ENCODE results near the gene CDKN2D. TPM values are rescaled to one million over a fixed set of nuclear protein-coding genes. Genes with fewer than 3 reads are reported as not detected.
A peak's percentile ranks its signal among the peaks of the same experiment; 100 is the strongest.

Gene CDKN2D
- total RNA-seq, 1 experiment from 2014 or later, result 13.8 TPM

DNA sequence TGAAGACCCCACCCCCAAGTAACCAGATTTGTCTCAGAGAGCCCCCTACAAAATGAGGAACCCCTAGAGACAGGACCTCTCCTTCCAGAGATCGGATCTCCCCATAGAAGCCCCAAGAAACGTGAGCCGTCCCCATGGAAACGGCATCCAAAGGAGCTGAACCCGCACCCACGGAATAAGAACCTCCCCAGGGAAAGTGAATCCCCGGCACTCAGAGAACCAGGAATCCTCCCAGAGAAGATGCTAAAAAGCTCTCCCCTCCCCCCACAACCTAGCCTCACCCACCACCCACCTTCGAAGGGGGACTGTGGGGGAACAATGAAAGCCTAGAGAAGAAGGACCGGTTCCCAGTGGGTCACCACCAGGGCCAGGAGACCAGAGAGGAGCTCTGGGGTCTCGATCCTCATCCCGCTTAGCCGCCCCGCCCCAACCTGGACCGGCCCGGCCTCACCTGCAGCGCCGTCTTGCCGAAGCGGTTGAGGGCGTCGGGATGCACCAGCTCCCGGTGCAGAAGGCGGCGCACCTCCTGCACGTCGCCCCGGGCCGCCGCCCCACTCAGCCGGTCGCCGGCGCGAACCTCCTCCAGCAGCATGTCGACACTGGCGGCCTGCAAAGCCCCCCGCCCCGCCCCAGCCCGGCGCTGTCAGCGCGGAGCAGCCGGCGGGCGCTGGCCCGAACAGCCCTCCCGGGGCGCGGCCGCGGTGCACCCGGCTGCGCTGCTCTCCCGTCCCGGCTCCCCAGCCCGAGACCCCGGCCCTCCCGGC is 535 bp downstream of the CDKN2D start:
- no peaks in the 10 kb centered on the region for H3K9me2 ChIP-seq (ENCODE audit: insufficient read depth)
- H3K4me1 ChIP-seq (ENCODE audit: control insufficient read depth in 1 of 2, insufficient read depth in 2 of 2, low read length in 2 of 2), result peaks cover 31 to 55% of the 10 kb centered on the region in 2 experiments
- peak overlapping the region; percentile 67 to 84 for H3K4me3 ChIP-seq (replicated peaks in 1 of 2; ENCODE audit: low read depth in 1 of 2, low read length in 2 of 2)
- TF ChIP-seq EGR1 (IDR thresholded peaks at IDR 0.05; ENCODE audit: low read depth), result no peak
- no peak for TF ChIP-seq TCF7L2 (IDR thresholded peaks at IDR 0.05; ENCODE audit: borderline replicate concordance, extremely low read depth, insufficient read depth, insufficient read length)
- TF ChIP-seq, protein P1, sequence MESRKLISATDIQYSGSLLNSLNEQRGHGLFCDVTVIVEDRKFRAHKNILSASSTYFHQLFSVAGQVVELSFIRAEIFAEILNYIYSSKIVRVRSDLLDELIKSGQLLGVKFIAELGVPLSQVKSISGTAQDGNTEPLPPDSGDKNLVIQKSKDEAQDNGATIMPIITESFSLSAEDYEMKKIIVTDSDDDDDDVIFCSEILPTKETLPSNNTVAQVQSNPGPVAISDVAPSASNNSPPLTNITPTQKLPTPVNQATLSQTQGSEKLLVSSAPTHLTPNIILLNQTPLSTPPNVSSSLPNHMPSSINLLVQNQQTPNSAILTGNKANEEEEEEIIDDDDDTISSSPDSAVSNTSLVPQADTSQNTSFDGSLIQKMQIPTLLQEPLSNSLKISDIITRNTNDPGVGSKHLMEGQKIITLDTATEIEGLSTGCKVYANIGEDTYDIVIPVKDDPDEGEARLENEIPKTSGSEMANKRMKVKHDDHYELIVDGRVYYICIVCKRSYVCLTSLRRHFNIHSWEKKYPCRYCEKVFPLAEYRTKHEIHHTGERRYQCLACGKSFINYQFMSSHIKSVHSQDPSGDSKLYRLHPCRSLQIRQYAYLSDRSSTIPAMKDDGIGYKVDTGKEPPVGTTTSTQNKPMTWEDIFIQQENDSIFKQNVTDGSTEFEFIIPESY (IDR thresholded peaks at IDR 0.05; ENCODE audit: extremely low read depth, insufficient replicate concordance, low read length), result no peak
- no peak overlapping the region for H2AFZ ChIP-seq (ENCODE audit: low read depth, low read length, poor library complexity, severe bottlenecking)
- no TSS peak for BruUV-seq (replicated peaks)
- ATAC-seq, result peak; percentile 23
- ChIA-PET CTCF (interaction anchor here (1.2 to 2.4 kb wide), 3 partner anchors 13 to 84 kb away, joined by 3 to 7 read pairs (median 5); no protein-coding TSS in a partner anchor), RAD21 (ENCODE audit: low non-redundant PET in 1 of 2, low total read pairs in 2 of 2, uncharacterized antibody in 2 of 2, unreplicated experiment in 2 of 2) (no interaction called here), POLR2A (no interaction called here)
- 0 out of 4 replicates have a peak, but pooled peaks cover 0 to 5% of the 10 kb centered on the region in 2 experiments for H3K36me3 ChIP-seq (ENCODE audit: control insufficient read depth in 1 of 2, insufficient read depth in 2 of 2, low read length in 2 of 2)
- H4K20me1 ChIP-seq (ENCODE audit: insufficient read depth), result no peaks in the 10 kb centered on the region
- H3K27ac ChIP-seq (ENCODE audit: low read depth, low read length), result peak overlapping the region; percentile 59
- peaks cover 20% of the 10 kb centered on the region for H3K79me2 ChIP-seq (ENCODE audit: insufficient read depth, low read length)
- intact Hi-C loops (cut with micrococcal nuclease), result loop anchor here (2.0 to 5.0 kb wide), 4 partner anchors 23 to 166 kb away; partner anchors contain the start of genes CDC37, ILF3 and KEAP1
- no peak for DNase-seq (ENCODE audit: low read depth, low spot score)
- no peaks in the 10 kb centered on the region for H3K9me3 ChIP-seq (ENCODE audit: control insufficient read depth in 1 of 2, insufficient read depth in 1 of 2, low read depth in 1 of 2, low read length in 2 of 2)
- H3K9ac ChIP-seq (ENCODE audit: low read length), result peak overlapping the region; percentile 66
- no peaks in the 10 kb centered on the region for H3K27me3 ChIP-seq (ENCODE audit: insufficient read depth, low read length)
- H3K4me2 ChIP-seq (ENCODE audit: low read length), result peak overlapping the region; percentile 98

DNA sequence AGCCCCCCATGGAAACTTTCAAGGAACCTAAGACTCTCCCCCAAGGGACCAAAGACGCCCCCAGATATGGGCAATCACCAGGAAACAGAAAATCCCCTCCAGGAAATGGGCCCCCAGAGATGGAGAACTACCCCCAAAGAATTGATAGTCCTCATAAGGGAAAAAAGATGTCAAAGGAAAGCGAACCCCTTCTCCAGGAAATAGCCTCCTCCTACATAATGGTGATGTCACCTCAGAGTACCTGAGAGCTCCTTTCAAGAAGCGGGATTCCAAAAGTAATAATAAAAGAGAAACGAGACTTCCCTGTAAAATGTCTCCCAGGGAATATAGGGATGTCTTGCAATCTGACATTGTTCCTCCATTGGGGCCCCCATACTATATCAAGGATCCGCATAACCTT is 1.1 kb downstream of the CDKN2D start:
- RAD21 ChIA-PET (ENCODE audit: low non-redundant PET in 1 of 2, low total read pairs in 2 of 2, uncharacterized antibody in 2 of 2, unreplicated experiment in 2 of 2), result no interaction called here
- peak overlapping the region; percentile 59; the same call in 1 of the 2 replicates for H3K27ac ChIP-seq (ENCODE audit: low read depth, low read length)
- intact Hi-C loops (cut with micrococcal nuclease), result loop anchor here (2.0 to 5.0 kb wide), 4 partner anchors 23 to 165 kb away; partner anchors contain the start of genes CDC37, ILF3 and KEAP1
- H3K4me1 ChIP-seq (ENCODE audit: control insufficient read depth in 1 of 2, insufficient read depth in 2 of 2, low read length in 2 of 2), result peaks cover 31 to 53% of the 10 kb centered on the region in 2 experiments
- no peaks in the 10 kb centered on the region for H3K27me3 ChIP-seq (ENCODE audit: insufficient read depth, low read length)
- peak overlapping the region; percentile 98 for H3K4me2 ChIP-seq (ENCODE audit: low read length)
- peak overlapping the region; percentile 67 to 84 for H3K4me3 ChIP-seq (replicated peaks in 1 of 2; ENCODE audit: low read depth in 1 of 2, low read length in 2 of 2)
- peak overlapping the region; percentile 66 for H3K9ac ChIP-seq (ENCODE audit: low read length)
- H3K79me2 ChIP-seq (ENCODE audit: insufficient read depth, low read length), result peaks cover 22% of the 10 kb centered on the region
- H4K20me1 ChIP-seq (ENCODE audit: insufficient read depth), result no peaks in the 10 kb centered on the region
- CTCF ChIA-PET, result interaction anchor here (2.4 kb wide), 1 partner anchor 84 kb away, joined by 7 read pairs; no protein-coding TSS in a partner anchor
- no peak overlapping the region for H2AFZ ChIP-seq (ENCODE audit: low read depth, low read length, poor library complexity, severe bottlenecking)
- DNase-seq (ENCODE audit: low read depth, low spot score) (no peak), ATAC-seq (no peak)
- H3K36me3 ChIP-seq (ENCODE audit: control insufficient read depth in 1 of 2, insufficient read depth in 2 of 2, low read length in 2 of 2), result peaks cover 0 to 7% of the 10 kb centered on the region in 2 experiments; a peak in 1 of 4 replicates
- no peaks in the 10 kb centered on the region for H3K9me3 ChIP-seq (ENCODE audit: control insufficient read depth in 1 of 2, insufficient read depth in 1 of 2, low read depth in 1 of 2, low read length in 2 of 2)
- no peaks in the 10 kb centered on the region for H3K9me2 ChIP-seq (ENCODE audit: insufficient read depth)
- no TSS peak for BruUV-seq (replicated peaks)
- POLR2A ChIA-PET, result no interaction called here
- TF ChIP-seq ELF1 (IDR thresholded peaks at IDR 0.05; ENCODE audit: borderline replicate concordance, low read depth) (no peak), RAD21 (IDR thresholded peaks at IDR 0.05; ENCODE audit: low read depth) (no peak), ZNF274 (IDR thresholded peaks at IDR 0.05; ENCODE audit: low read depth, low read length) (no peak), CEBPB (IDR thresholded peaks at IDR 0.05; ENCODE audit: low read depth) (no peak), CBX3 (IDR thresholded peaks at IDR 0.05; ENCODE audit: low read depth) (no peak), EZH2 (IDR thresholded peaks at IDR 0.05) (no peak), ZFX (IDR thresholded peaks at IDR 0.05) (no peak), TCF7L2 (IDR thresholded peaks at IDR 0.05; ENCODE audit: borderline replicate concordance, extremely low read depth, insufficient read depth, insufficient read length) (no peak), YY1 (IDR thresholded peaks at IDR 0.05; ENCODE audit: extremely low read depth, insufficient replicate concordance, low read depth, low read length) (no peak), POLR2A (IDR thresholded peaks at IDR 0.05; ENCODE audit: borderline replicate concordance, extremely low read depth, insufficient read depth, insufficient read length) (no peak), SRF (IDR thresholded peaks at IDR 0.05; ENCODE audit: low read depth) (no peak)
- TF ChIP-seq, protein P2, sequence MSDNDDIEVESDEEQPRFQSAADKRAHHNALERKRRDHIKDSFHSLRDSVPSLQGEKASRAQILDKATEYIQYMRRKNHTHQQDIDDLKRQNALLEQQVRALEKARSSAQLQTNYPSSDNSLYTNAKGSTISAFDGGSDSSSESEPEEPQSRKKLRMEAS (IDR thresholded peaks at IDR 0.05), result no peak
- TF ChIP-seq, protein P3, sequence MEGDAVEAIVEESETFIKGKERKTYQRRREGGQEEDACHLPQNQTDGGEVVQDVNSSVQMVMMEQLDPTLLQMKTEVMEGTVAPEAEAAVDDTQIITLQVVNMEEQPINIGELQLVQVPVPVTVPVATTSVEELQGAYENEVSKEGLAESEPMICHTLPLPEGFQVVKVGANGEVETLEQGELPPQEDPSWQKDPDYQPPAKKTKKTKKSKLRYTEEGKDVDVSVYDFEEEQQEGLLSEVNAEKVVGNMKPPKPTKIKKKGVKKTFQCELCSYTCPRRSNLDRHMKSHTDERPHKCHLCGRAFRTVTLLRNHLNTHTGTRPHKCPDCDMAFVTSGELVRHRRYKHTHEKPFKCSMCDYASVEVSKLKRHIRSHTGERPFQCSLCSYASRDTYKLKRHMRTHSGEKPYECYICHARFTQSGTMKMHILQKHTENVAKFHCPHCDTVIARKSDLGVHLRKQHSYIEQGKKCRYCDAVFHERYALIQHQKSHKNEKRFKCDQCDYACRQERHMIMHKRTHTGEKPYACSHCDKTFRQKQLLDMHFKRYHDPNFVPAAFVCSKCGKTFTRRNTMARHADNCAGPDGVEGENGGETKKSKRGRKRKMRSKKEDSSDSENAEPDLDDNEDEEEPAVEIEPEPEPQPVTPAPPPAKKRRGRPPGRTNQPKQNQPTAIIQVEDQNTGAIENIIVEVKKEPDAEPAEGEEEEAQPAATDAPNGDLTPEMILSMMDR (IDR thresholded peaks at IDR 0.05 in 2 of 3, conservative IDR thresholded peaks at IDR 0.05 in 1 of 3; ENCODE audit: borderline replicate concordance in 1 of 3, insufficient read depth in 1 of 3, low read depth in 2 of 3, low read length in 2 of 3), result no peak

All from HCT116 (cell line).